ENCODE results near the gene PPP4C. TPM values are rescaled to one million over a fixed set of nuclear protein-coding genes. Genes with fewer than 3 reads are reported as not detected.

The PPP4C gene
- total RNA-seq (2022; extraction: Qiagen RNA extraction; ENCODE audit: low read depth) = 123 to 149 TPM (median 135 TPM) in 5 replicates

GRCh38 chr16:30075503-30076275 lies at the start of gene PPP4C:
Gene PPP4C, plus strand, starts transcription at chr16:30075994. Its CDS starts 384 bp downstream, at chr16:30076378.

GRCh38 chr16:30030841-30031413 lies 44.9 kb upstream of the PPP4C start, which contains the start of gene TLCD3B:
Gene TLCD3B, minus strand, starts transcription at chr16:30031271. Its CDS starts 744 bp downstream, at chr16:30030527.

GRCh38 chr16:30065102-30065942 lies 10.5 kb upstream of the PPP4C start, which contains the start of gene ALDOA:
Gene ALDOA, plus strand, starts transcription at chr16:30065760. Its CDS starts 1,138 bp downstream, at chr16:30066898.

GRCh38 chr16:30091474-30092372 lies 15.9 kb downstream of the PPP4C start, which contains the start of gene TBX6:
Gene TBX6, minus strand, starts transcription at chr16:30091924. Its CDS starts 731 bp downstream, at chr16:30091193.

GRCh38 chr16:30096105-30096861 lies 20.5 kb downstream of the PPP4C start, which contains the start of gene YPEL3:
Gene YPEL3, minus strand, starts transcription at chr16:30096213. Its CDS starts 731 bp downstream, at chr16:30095482.

GRCh38 chr16:30113031-30113710 lies 37.4 kb downstream of the PPP4C start, which contains the start of gene GDPD3:
Gene GDPD3, minus strand, starts transcription at chr16:30113537. Its CDS starts 59 bp downstream, at chr16:30113478.

Other genes starting within 250 kb of the PPP4C start
- 73.6 to 101 TPM (median 98.3 TPM) in 5 replicates for gene CDIPT, start 212.8 kb upstream of the PPP4C start, total RNA-seq (2022; extraction: Qiagen RNA extraction; ENCODE audit: low read depth)
- gene SEZ6L2, start 176.4 kb upstream of the PPP4C start, total RNA-seq (2022; extraction: Qiagen RNA extraction; ENCODE audit: low read depth) = 20.8 to 24.4 TPM (median 21.7 TPM) in 5 replicates
- gene ASPHD1, start 175.5 kb upstream of the PPP4C start, total RNA-seq (2022; extraction: Qiagen RNA extraction; ENCODE audit: low read depth) = 23.0 to 29.4 TPM (median 26.9 TPM) in 5 replicates
- 15.4 to 21.6 TPM (median 19.2 TPM) in 5 replicates for gene KCTD13, start 149.8 kb upstream of the PPP4C start, total RNA-seq (2022; extraction: Qiagen RNA extraction; ENCODE audit: low read depth)
- gene TMEM219, start 113.9 kb upstream of the PPP4C start, total RNA-seq (2022; extraction: Qiagen RNA extraction; ENCODE audit: low read depth) = 91.6 to 102 TPM (median 95.7 TPM) in 5 replicates
- gene TAOK2, start 102.1 kb upstream of the PPP4C start, total RNA-seq (2022; extraction: Qiagen RNA extraction; ENCODE audit: low read depth) = 31.2 to 38.4 TPM (median 34.6 TPM) in 5 replicates
- gene HIRIP3, start 80.4 kb upstream of the PPP4C start, total RNA-seq (2022; extraction: Qiagen RNA extraction; ENCODE audit: low read depth) = 13.2 to 17.1 TPM (median 14.0 TPM) in 5 replicates
- 99.8 to 115 TPM (median 105 TPM) in 5 replicates for gene INO80E, start 79.8 kb upstream of the PPP4C start, total RNA-seq (2022; extraction: Qiagen RNA extraction; ENCODE audit: low read depth)
- gene DOC2A, start 65.0 kb upstream of the PPP4C start, total RNA-seq (2022; extraction: Qiagen RNA extraction; ENCODE audit: low read depth) = 1.5 to 3.0 TPM (median 2.6 TPM) in 5 replicates
- not detected in 5 replicates for gene C16orf92, start 52.8 kb upstream of the PPP4C start, total RNA-seq (2022; extraction: Qiagen RNA extraction; ENCODE audit: low read depth)
- 0.31 to 0.68 TPM (median 0.43 TPM) in 5 replicates for gene TLCD3B, start 44.7 kb upstream of the PPP4C start, total RNA-seq (2022; extraction: Qiagen RNA extraction; ENCODE audit: low read depth)
- gene ALDOA, start 10.2 kb upstream of the PPP4C start, total RNA-seq (2022; extraction: Qiagen RNA extraction; ENCODE audit: low read depth) = 1,690 to 2,030 TPM (median 1,847 TPM) in 5 replicates
- gene TBX6, start 15.9 kb downstream of the PPP4C start, total RNA-seq (2022; extraction: Qiagen RNA extraction; ENCODE audit: low read depth) = 0.20 to 0.45 TPM (median 0.25 TPM) in 5 replicates
- gene YPEL3, start 20.2 kb downstream of the PPP4C start, total RNA-seq (2022; extraction: Qiagen RNA extraction; ENCODE audit: low read depth) = 6.7 to 11.1 TPM (median 8.9 TPM) in 5 replicates
- 1.5 to 2.8 TPM (median 2.0 TPM) in 5 replicates for gene GDPD3, start 37.5 kb downstream of the PPP4C start, total RNA-seq (2022; extraction: Qiagen RNA extraction; ENCODE audit: low read depth)
- gene MAPK3, start 47.2 kb downstream of the PPP4C start, total RNA-seq (2022; extraction: Qiagen RNA extraction; ENCODE audit: low read depth) = 33.7 to 37.8 TPM (median 36.7 TPM) in 5 replicates
- 2.9 to 4.0 TPM (median 3.5 TPM) in 5 replicates for gene CORO1A, start 107.6 kb downstream of the PPP4C start, total RNA-seq (2022; extraction: Qiagen RNA extraction; ENCODE audit: low read depth)
- 163 to 214 TPM (median 202 TPM) in 5 replicates for gene BOLA2B, start 117.7 kb downstream of the PPP4C start, total RNA-seq (2022; extraction: Qiagen RNA extraction; ENCODE audit: low read depth)
- gene SLX1A, start 117.9 kb downstream of the PPP4C start, total RNA-seq (2022; extraction: Qiagen RNA extraction; ENCODE audit: low read depth) = 6.8 to 22.9 TPM (median 9.4 TPM) in 5 replicates
- gene SULT1A3, start 123.3 kb downstream of the PPP4C start, total RNA-seq (2022; extraction: Qiagen RNA extraction; ENCODE audit: low read depth) = 5.6 to 13.9 TPM (median 9.3 TPM) in 5 replicates
- gene NPIPB13, start 172.5 kb downstream of the PPP4C start, total RNA-seq (2022; extraction: Qiagen RNA extraction; ENCODE audit: low read depth) = 0.66 to 3.2 TPM (median 3.0 TPM) in 5 replicates

Data from A549 treated with DMSO at 1 μM for 4 hours (cell line).